SIG-M5 (cell line): Measurements from ENCODE around the gene SLX4IP.
"Not testable (repeated sequence)": the region's sequence is repeated elsewhere in the genome, so short reads cannot be mapped to it uniquely, and the experiment has no call there.

Source experiments
- DNase-seq: peaks from one replicate; lab custom pipeline; 2025; lab: John Stamatoyannopoulos, UW

SLX4IP gene

GRCh38 chr20:10605547-10606195 lies 170.6 kb downstream of the SLX4IP start:
- DNase-seq, result no peak

DNA sequence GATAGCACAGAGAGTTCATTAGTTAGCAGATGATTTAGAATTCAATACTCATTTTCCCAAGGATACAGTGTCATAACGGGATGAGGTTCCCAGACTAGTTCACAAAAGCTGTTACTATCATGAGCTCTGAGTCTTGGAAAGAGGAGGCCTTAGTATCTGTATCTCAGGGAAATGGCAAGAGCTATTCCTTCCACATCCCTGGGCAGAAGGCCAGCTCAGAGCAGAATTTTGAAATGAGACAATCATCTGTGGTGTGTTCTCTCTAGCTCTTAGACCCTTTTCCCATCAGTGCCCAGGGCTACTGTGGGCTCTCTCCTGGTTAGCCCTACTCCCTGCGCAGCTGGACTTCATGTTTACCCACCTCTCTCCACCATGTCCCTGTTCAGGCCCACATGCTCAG lies 174.2 kb downstream of the SLX4IP start:
- DNase-seq, result no peak

- no peak for DNase-seq
Observed at GRCh38 chr20:10609770-10610169, 174.7 kb downstream of the SLX4IP start.

GRCh38 chr20:10610251-10610650 lies 175.1 kb downstream of the SLX4IP start:
- DNase-seq, result no peak

DNA sequence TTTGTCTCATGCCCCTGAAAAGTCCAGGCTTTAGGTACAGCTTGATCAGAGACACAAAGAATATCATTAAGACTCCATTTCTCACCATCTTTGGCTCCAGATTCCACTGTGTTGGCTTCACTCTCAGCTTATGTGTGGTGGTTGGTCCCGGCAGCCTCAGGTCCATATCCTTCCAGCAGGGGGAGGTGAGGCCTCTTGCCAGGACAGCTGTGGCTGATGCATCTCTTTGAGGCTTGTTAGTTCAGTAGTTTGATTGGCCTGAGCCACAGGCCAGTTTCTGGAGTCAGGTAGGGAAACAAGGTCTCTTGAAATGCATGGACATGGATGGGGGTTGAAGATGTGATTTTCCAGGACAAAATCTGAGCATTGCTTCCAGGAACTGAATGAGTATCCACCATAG lies 176.3 kb downstream of the SLX4IP start:
- no peak for DNase-seq

DNA sequence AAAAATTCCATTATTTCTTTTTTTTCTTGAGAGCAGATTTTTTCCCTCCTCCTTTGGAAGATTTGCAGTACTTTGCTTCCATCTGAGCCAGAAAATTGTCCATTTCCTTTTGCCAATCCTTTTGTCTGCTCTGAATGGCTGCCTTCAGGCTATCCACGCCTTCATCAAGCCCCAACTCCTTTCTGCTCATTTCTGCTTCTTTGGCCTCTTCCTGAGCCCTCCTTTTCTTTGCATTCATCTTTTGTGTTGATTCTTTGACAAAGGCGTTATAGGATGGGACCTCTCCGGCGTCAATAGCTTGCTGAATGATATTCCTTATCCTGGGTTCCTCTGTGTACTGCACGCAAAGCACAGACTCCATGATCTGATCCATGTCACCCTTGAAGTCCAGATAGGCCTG lies 178.3 kb downstream of the SLX4IP start:
- DNase-seq, result not testable (repeated sequence)

- DNase-seq, result no peak
Observed at GRCh38 chr20:10613911-10614310, 178.8 kb downstream of the SLX4IP start.

- no peak for DNase-seq
Observed at GRCh38 chr20:10616212-10616611, 181.1 kb downstream of the SLX4IP start.

DNA sequence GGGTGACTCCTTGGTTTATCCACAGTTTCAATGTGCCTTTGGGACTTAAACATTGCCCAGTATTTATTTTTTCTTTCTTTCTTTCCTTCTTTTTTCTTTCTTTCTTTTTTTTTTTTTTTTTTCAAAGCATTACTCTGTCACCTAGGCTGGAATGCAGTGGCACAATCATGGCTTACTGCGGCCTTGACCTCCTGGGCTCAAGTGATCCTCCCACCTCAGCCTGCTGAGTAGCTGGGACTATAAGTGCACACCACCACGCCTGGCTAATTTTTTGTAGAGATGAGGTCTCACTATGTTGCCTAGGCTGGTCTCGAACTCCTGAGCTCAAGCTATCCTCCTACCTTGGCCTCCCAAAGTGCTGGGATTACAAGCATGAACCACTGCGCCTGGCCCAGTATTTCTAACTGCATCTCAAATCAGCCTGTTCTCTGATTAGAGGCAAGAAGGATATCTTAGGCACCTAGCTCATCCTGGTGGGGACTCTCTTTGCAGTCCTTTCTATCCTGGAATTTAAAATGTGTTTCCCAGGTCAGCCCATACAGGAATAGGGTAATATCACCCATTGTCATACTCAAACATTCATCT lies 182.5 kb downstream of the SLX4IP start:
- DNase-seq, result not testable (repeated sequence)

DNA sequence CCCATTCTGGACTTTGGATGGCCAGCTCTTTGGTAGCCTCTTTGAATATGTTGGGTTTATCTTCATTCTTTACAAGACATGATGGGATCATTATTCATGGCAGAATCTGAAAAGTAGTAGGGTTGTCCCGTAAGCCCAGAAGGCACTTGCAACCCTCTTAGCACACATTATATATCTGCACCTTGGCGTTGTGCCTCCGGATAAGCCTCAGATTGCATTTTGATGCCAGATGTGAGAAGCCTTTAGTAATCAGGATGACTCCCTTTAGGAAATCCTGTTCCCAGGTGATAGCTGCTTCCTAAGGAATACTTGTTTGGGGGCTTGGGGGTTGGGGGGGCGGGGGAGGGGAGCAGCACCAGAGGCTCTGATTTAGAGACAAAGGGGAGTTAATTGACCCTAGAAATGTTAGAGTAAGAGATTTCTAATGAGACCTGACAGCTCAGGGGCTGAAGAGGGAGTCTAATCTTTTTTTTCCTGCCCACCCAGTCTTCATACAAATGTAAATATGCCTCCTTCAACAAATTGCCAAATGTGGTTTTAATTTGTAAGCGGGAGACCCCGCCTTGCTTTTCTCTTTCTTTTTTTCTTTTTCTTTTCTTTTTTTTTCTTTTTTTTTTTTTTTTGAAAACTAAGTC lies 183.6 kb downstream of the SLX4IP start:
- no peak for DNase-seq

- DNase-seq, result no peak
Observed at GRCh38 chr20:10619427-10619826, 184.3 kb downstream of the SLX4IP start.

- no peak for DNase-seq
Observed at GRCh38 chr20:10621149-10621548, 186.0 kb downstream of the SLX4IP start.

- no peak for DNase-seq
Observed at GRCh38 chr20:10622657-10623418, 187.7 kb downstream of the SLX4IP start.

GRCh38 chr20:10625641-10626040 lies 190.5 kb downstream of the SLX4IP start:
- DNase-seq, result no peak

DNA sequence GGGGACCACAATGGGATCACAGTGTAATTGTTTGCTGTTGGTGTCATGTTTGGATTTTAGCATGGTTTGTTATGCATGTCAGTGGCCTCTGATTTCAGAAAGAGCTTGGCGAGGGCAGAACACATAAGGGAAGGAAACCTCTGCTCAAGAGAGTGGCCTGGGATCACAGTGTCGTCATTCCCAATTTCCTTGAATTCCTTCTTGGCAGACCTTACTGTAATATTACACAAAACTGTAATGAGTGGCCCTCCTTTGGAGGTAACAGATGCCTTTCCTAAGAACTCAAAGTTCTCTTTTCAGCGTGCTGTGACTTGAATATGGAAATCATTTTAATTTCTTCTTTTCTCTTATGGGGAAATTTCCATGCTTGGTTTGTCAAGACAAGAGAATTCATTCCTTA lies 191.8 kb downstream of the SLX4IP start:
- DNase-seq, result no peak

DNA sequence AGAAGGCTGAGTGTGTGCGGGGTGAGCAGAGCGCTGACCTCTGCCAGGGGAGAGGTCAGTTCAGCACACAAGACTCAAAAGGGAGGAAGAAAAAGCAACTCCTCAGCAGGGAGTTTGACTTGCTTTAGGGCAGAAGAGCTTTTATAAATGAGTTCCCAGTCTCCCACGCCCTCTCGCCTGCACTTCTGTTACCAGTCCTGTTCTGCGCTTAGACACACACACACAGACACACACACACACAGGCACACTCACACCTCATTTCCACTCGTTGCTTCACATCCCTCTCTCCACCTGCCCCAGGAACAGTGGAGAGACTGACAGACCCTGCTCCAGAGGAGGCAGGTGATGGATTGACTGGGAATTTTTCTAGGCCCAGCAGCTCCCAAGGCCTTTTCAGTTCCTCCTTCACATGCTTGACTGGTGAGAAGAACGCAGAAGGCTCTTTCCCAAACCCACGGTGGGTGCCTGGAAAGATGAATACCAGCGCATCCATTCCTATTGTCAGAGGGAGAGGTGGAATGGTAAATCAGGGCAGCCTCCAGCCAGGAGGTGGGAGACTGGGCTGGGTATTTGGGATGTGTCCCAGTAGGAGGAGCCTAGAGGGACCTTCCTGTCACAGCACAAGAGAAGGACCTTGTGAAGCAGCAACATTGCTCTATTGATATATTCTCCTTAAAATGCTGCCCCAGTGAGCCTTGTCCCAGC lies 195.0 kb downstream of the SLX4IP start:
- DNase-seq, result no peak

DNA sequence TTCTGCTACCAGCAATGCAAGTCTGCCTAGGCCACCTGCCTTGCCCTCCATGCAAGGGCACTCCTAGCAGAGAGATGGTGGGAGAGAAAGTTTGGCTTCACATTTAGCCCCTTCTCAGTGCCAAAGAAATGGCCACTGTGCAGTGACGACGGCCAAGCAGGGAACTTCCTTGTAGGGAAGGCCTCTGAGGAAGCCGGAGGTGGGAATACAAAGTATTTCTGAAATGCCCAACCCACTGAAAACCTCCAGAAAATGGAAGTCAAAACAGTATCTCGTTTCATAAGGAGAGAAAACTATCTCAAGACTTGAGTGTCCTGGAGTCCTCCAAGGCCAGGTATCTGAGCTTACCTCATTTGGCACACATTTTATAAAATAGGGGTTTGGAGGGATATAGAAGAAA lies 196.0 kb downstream of the SLX4IP start:
- DNase-seq, result no peak

- DNase-seq, result no peak
Observed at GRCh38 chr20:10632721-10633509, 197.8 kb downstream of the SLX4IP start.

DNA sequence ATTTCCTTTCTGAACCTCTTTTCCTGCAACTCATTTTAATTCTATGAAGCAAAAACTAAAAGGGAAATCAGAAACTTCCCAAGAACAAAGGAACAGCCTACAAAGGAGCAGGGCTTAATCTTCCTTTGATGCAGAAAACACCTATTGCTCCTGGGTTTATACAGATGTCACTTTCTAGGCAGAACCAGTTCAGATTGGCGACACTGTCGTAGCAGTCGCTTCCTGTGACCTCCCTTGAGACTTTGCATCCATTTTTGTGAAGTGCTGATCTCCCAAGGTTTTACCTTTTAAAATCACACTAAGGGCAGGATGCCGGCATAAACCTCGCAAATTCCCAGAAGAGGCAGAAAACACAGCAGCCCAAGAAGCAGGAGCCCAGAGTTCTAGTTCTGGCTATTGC lies 198.6 kb downstream of the SLX4IP start:
- DNase-seq, result no peak

GRCh38 chr20:10634211-10634610 lies 199.1 kb downstream of the SLX4IP start:
- no peak for DNase-seq

DNA sequence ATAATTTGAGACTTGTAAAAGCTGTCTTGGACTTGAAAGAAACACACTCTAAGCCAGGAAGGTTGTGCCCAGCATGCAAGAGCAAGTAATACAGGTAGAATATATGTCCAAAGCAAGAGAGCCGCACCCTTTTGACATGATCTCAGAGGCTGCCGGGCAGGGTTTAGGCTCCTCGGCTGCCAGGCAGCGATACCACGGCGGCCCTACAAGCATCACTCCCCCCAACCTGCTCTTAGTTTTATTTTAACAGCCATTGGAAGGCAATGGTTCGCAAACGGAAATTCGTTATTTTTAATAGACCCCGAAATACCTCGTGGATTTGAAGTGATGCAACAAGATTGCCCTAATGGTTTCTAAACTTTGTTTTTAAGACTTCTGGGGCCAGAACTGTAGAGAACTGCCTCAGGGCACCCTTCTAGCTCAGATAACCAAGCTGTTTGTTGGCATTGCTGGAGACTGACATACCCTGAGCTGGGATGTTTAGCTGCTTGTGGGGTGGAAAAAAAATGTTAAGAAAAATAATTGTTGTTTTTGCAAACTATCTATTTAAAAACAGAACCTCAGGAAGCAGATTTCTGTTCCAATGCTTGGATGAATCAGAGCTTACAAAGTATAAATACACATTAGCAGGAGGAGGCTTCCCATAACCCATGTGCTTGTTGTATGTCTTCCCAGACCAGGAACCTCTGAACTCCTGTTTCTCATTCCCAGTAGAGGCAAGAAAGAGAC lies 199.7 kb downstream of the SLX4IP start:
- DNase-seq, result no peak
